Colonic mucosa (tissue), 4 donors: ENCODE data around the gene ZNF621. TPM values are rescaled to one million over a fixed set of nuclear protein-coding genes. Genes with fewer than 3 reads are reported as not detected.

Experiments used
- DNase-seq: peaks from one replicate; pipeline ENCODE4 v3.0.0-alpha.2; 2020
- H3K27ac ChIP-seq: fragments of 200-600 bp; one replicate; pipeline ENCODE4 v1.8.0; 2021
- H3K27me3 ChIP-seq: fragments of 200-600 bp; one replicate; pipeline ENCODE4 v1.8.0; 2021
- H3K36me3 ChIP-seq: fragments of 200-600 bp; one replicate; pipeline ENCODE4 v1.8.0; 2021
- H3K4me1 ChIP-seq: fragments of 200-600 bp; one replicate; pipeline ENCODE4 v1.8.0; 2021; ENCODE audit warnings: mild to moderate bottlenecking
- H3K4me3 ChIP-seq: fragments of 200-600 bp; one replicate; pipeline ENCODE4 v1.8.0; 2021
- H3K9ac ChIP-seq, 2 donors: one replicate each; pipeline ENCODE4 v1.7.0; 2013; ENCODE audit warnings: control low read depth in 2 of 2, low read depth in 2 of 2, low read length in 2 of 2
- H3K9me3 ChIP-seq: fragments of 200-600 bp; one replicate; pipeline ENCODE4 v1.8.0; 2021
- CTCF ChIP-seq: fragments of 200-600 bp; IDR thresholded peaks from one replicate; pipeline ENCODE4 v1.8.0; 2022; ENCODE audit warnings: antibody characterized with exemption, mild to moderate bottlenecking
- intact Hi-C: fragments of 100-400 bp; cut with DNase I; formaldehyde crosslinking; loops from one replicate; pipeline ENCODE4 v1.14.1; 2022
- total RNA-seq, 2 donors: library from RNA; stranded (reverse); fragmentation: NEBNext Ultra II Directional in 1 of 2; extraction: Animal tissue kit (Norgen Biotek cat#: 25700) in 1 of 2; gene quantifications; one replicate each; pipeline ENCODE4 v1.2.1, GENCODE V29; 2021
- donor health status: healthy.
- donor health status: DM: no; HTN: no; CAD: no.
- donor health status: DM: no; HTN: no; CAD: no.

Gene ZNF621
- total RNA-seq, 2 donors from 2014 or later, result 13.5 to 14.3 TPM

- H3K9me3 ChIP-seq, result no peaks in the 10 kb centered on the region
- no peak overlapping the region for H3K9ac ChIP-seq
- H3K27ac ChIP-seq, result no peak overlapping the region
- no peak overlapping the region for H3K4me3 ChIP-seq
- H3K27me3 ChIP-seq, result no peaks in the 10 kb centered on the region
- no peak for TF ChIP-seq CTCF
- no peaks in the 10 kb centered on the region for H3K4me1 ChIP-seq
- H3K36me3 ChIP-seq, result no peaks in the 10 kb centered on the region
- no peak for DNase-seq
- intact Hi-C loops, result loop anchor here (10.0 kb wide), 3 partner anchors 128 to 628 kb away; no protein-coding TSS in a partner anchor
Measured at GRCh38 chr3:40586901-40587300, 62.1 kb downstream of the ZNF621 start.

- no peaks in the 10 kb centered on the region for H3K4me1 ChIP-seq
- TF ChIP-seq CTCF, result no peak
- intact Hi-C loops, result loop anchor here (10.0 kb wide), 3 partner anchors 126 to 626 kb away; no protein-coding TSS in a partner anchor
- no peak overlapping the region for H3K4me3 ChIP-seq
- H3K27me3 ChIP-seq, result no peaks in the 10 kb centered on the region
- no peaks in the 10 kb centered on the region for H3K36me3 ChIP-seq
- no peak overlapping the region for H3K9ac ChIP-seq
- H3K27ac ChIP-seq, result no peak overlapping the region
- DNase-seq, result no peak
- H3K9me3 ChIP-seq, result no peaks in the 10 kb centered on the region
Measured at GRCh38 chr3:40588406-40588805, 63.6 kb downstream of the ZNF621 start.

Other genes starting within 250 kb of the ZNF621 start
- 10 to 100 TPM; 32.0 to 52.4 TPM for gene EIF1B, start 215.3 kb upstream of the ZNF621 start, total RNA-seq
- 1 to 10 TPM in 1 of 2 donors, under 1 TPM in 1; 0.22 to 2.3 TPM for gene ENTPD3, start 137.8 kb upstream of the ZNF621 start, total RNA-seq
- gene RPL14, start 67.6 kb upstream of the ZNF621 start, total RNA-seq, result 1,000 to 10,000 TPM; 1,699 to 1,906 TPM
- 1 to 10 TPM; 6.2 to 7.7 TPM for gene ZNF619, start 47.8 kb upstream of the ZNF621 start, total RNA-seq
- gene ZNF620, start 18.9 kb upstream of the ZNF621 start, total RNA-seq, result 1 to 10 TPM; 4.0 to 4.6 TPM